GM21526 (cell line): ENCODE results near the gene ERG28.

Source experiments
- ATAC-seq: cut with Tn5 transposase; IDR thresholded peaks from one replicate; pipeline ENCODE4 v1.9.1; 2021; ENCODE audit warnings: moderate library complexity; ENCODE audit not compliant: unreplicated experiment, low FRiP score

The ERG28 gene

GRCh38 chr14:75661499-75661814 lies 781 bp upstream of the ERG28 start:
- no peak for ATAC-seq

- no peak for ATAC-seq
Measured at GRCh38 chr14:75660238-75660629, 442 bp downstream of the ERG28 start.

- ATAC-seq: no peak
Measured at GRCh38 chr14:75658957-75659356, 1.7 kb downstream of the ERG28 start.

- ATAC-seq: no peak
Measured at GRCh38 chr14:75657331-75657730, 3.3 kb downstream of the ERG28 start.

GRCh38 chr14:75655235-75655634 lies 5.4 kb downstream of the ERG28 start:
- ATAC-seq: no peak

GRCh38 chr14:75654127-75654732 lies 6.4 kb downstream of the ERG28 start:
- ATAC-seq: no peak

- no peak for ATAC-seq
Measured at GRCh38 chr14:75653563-75653962, 7.1 kb downstream of the ERG28 start.

- no peak for ATAC-seq
Measured at GRCh38 chr14:75650253-75651058, 10.2 kb downstream of the ERG28 start.

GRCh38 chr14:75649773-75650172 lies 10.9 kb downstream of the ERG28 start:
- ATAC-seq: no peak

GRCh38 chr14:75649337-75649736 lies 11.3 kb downstream of the ERG28 start:
- no peak for ATAC-seq

- no peak for ATAC-seq
Measured at GRCh38 chr14:75648066-75648838, 12.4 kb downstream of the ERG28 start.

GRCh38 chr14:75647640-75648039 lies 13.0 kb downstream of the ERG28 start:
- ATAC-seq: no peak

- ATAC-seq: no peak
Measured at GRCh38 chr14:75646762-75647161, 13.9 kb downstream of the ERG28 start.

GRCh38 chr14:75645056-75645455 lies 15.6 kb downstream of the ERG28 start:
- ATAC-seq: no peak

GRCh38 chr14:75643985-75644384 lies 16.7 kb downstream of the ERG28 start:
- no peak for ATAC-seq

- ATAC-seq: no peak
Measured at GRCh38 chr14:75640876-75641275, 19.8 kb downstream of the ERG28 start.

GRCh38 chr14:75636100-75636692 lies 24.5 kb downstream of the ERG28 start:
- ATAC-seq: no peak

GRCh38 chr14:75634848-75635247 lies 25.8 kb downstream of the ERG28 start:
- ATAC-seq: no peak

- ATAC-seq: no peak
Measured at GRCh38 chr14:75631453-75631831, 29.2 kb downstream of the ERG28 start.

- no peak for ATAC-seq
Measured at GRCh38 chr14:75630695-75631452, 29.8 kb downstream of the ERG28 start.

- no peak for ATAC-seq
Measured at GRCh38 chr14:75628816-75629215, 31.9 kb downstream of the ERG28 start.
